SKM-1 (cell line): ENCODE results near the gene SMIM12.
"Not testable (repeated sequence)": the region's sequence is repeated elsewhere in the genome, so short reads cannot be mapped to it uniquely, and the experiment has no call there.

Source experiments
- DNase-seq: peaks from one replicate; lab custom pipeline; 2025; ENCODE audit not compliant: unreplicated experiment; lab: John Stamatoyannopoulos, UW

Gene SMIM12

DNA sequence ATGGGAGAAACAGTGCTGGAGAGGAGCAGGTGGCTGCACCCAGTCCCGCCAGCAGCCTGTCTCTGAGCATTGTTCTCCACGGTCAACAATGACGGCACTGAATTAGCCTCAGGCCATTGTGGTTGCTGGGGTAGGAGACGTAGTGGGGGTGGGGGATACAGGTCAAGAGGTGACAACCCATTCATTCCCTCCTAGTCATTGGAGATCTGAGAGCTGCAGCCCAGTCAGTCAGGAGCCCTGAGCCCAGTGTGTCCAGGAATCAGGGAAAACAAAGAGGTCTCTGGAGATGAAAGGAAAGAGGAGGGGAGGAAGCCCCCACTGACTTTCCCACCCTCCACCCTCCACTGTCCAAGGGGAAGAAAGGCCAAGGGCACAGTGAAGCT lies 15.3 kb downstream of the SMIM12 start:
- DNase-seq, result no peak

DNA sequence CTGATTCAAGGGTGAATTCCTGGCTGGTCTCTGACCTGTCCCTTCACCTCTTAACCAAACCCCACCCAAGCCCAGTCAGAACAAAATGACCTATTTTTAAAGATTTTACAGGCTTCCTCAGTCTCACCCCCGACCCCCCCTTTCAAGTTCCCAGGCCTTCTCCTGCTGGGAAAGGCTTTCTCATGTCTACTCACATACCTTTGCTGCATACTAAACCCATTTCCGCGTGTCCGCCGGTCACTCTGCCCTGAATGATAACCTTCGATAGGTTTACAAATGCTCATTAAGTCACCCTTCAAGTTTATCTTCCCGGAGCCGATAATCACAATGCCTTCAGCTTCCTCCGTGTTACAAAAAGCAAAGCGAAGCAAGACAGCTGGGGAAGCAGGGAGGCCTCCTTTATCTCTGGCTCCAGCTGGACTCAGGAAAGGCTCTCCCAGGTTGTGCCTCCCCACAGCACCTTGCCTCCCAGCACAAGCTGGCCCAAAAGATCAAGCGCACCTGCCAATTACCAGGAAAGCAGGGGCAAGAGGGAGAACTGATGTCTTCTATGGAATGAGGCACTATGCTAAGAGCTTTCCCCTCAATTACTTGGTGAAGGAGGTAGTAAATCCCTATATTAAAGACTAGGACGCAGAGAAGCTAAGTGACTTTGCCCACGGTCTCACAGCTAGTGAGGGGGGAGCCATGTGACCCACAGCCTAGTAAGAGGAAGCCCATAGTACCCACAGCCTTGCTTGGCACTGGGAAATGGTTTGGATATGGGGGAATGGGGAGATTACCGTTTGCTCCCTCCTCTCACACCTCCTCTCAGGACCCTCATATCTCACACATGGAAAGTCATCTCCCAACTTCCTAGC lies 15.9 kb downstream of the SMIM12 start:
- DNase-seq, result no peak

DNA sequence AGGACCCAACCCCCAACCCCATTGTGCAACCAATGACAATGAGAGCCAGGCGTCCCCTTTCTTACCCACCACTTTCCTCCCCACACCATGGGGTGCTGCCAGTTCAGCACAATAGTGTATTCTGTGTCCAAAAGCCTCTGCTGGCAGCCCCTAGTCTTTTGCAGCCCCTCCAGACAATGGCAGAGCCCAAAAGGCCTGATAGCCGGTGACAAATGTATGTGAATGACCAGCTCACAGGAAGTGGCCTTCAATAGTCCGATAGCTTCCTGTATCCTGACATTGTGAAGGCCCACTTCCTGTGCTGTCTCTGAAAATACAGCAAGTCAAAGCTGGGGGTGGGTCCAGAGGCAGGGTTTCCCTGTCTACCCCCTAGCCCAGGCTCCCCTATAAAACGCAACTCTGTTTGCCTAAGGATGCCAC lies 16.6 kb downstream of the SMIM12 start:
- DNase-seq, result no peak

DNA sequence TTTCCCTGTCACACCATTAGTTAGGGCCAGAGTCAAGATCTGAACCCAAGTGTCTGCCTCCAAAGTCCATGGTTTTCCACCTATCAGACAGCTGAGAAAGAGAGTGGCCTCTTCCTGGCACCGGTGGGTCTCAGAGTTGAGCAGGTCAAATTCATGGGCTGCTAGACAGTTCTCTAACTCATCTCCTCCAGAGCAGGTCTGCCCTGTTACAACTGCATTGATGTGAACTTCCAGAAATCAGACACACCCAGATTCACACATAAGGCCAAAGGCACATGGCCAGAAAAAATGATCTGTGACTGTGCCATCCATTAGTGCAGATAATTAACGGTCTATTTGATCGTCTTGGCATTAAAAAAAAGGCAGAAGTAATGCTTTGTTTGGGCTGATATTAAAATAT lies 17.5 kb downstream of the SMIM12 start:
- DNase-seq, result no peak

DNA sequence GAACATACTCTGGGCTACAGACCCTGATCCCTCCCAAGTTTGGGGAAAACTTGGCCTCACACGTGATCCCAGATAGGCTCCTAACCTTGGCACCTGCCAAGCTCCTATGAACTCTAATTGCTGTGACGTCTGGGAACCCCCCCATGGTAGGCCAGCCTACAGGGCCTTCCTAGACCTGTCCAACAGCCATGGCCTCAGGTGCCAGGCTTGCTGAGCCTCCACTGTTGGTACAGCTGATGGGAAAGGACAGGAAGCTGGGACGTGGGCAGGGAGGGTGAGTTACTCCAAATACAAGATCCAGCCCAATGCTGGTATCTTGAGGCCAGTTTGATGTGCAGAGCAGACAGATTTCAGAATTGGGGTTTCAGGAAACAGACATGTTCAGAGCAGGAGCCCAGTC lies 19.1 kb downstream of the SMIM12 start:
- DNase-seq, result no peak

DNA sequence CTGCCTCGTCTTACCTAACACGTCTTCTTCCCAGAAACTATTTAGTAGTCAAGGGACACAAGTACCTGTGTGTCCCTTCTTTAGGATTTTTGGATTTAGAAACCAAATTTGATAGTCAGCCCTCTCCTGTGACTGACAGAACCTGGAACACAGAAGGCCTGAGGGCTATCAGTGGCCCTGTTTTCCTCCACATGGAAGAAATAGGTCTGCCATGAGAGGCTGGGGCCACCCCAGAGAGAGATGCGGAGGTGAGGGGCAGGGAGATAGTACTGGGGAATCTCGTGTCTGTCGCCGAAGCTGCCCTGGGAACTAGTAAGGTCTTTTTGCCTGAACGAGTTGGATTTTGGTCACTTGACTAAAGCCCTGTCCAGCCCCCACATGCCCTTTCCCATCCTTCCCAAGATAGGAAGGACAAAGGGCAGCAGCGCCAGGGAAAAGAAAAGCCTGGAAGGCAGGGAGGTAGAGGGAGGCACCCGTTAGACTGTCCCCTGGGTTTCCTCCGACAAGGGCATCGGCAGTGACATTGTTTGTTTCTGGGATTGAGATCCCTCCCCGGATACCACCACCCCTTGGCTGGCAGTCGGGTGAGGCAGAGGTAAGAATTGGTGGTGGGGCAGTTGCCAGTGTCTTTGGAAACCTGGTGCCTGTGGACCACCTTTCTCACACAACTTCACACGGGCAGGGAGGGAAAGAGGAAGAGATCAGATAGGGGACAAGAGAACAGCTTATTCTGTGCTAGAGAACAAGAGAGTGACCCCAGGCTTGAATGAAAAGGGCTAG lies 19.8 kb downstream of the SMIM12 start:
- no peak for DNase-seq

DNA sequence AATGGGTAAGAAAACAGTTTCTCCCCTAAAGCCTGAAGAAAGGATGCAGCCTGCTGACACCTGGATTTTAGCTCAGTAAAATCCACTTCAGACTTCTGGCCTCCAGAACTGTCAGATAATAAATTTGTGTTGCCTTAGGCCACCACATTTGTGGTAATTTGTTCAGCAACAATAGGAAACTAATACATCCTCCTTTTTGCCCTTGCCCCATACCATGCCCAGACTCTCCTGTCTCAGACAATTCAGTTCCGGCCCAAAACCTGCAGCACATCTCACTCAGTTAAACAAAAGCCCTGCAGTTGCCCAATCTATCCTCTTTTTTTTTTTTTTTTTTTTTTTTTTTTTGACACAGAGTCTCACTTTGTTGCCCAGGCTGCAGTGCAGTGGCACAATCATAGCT lies 25.8 kb downstream of the SMIM12 start:
- no peak for DNase-seq

DNA sequence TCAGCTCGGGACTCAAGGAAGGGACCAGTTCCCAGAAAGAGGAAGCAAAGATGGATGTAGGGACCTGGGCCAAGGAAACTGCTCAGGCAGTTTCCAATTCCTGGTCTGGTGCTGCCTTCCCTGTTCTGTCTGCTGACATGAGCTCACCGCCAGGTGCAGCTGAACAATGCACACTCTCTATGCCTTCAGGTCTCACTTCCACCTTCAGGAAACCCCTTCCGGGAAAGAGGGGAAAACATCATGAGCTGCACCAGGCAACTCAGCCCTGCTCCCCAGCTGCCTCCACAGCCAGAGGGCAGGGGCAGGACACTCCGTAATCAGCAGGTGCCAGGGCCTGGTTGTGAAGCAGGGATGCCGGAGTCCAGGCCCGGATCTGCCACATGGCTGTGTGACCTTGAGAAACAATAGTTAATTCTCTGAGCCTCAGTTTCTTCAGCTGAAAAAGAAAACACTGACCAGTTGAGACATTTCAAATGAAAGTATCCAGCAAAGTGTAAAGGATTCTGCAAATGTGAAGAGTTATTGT lies 27.8 kb downstream of the SMIM12 start:
- no peak for DNase-seq

DNA sequence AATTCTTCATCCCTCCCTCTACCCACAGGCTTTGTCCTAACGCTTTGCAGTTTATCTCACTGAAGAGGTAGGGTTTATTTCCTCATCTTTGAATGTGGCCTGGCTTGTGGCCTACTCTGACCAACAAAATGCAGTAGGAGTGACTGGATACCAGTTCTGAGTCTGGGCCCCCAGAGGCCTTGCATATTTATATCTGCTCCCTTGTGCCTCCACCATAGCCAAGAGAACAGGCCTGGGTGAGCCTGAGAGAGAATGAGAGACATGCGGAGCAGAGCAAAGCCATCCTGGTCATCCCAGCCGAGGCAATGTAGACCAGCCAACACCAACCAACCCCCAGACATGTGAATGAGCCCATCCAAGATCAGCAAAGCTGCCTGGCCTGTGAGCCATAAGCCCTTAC lies 30.3 kb downstream of the SMIM12 start:
- no peak for DNase-seq

DNA sequence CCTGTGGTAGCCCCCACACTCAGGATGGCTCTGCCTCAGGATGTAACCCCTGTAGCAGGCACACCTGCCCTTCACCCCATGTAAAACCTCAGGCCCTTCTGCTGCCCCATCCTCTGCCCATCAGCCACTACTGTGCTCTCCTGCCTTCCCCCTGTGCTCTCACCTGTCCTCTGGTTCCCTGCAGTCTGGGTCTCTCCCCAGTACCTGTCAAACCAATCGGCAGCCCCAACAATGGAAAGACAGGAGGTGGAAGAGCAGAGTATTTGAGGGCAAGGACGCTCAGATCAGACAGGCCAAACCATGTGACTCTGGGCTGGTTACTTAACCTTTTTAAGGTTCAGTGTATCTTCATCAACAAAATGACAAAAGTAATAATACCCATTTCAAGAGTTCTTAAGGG lies 30.9 kb downstream of the SMIM12 start:
- no peak for DNase-seq

DNA sequence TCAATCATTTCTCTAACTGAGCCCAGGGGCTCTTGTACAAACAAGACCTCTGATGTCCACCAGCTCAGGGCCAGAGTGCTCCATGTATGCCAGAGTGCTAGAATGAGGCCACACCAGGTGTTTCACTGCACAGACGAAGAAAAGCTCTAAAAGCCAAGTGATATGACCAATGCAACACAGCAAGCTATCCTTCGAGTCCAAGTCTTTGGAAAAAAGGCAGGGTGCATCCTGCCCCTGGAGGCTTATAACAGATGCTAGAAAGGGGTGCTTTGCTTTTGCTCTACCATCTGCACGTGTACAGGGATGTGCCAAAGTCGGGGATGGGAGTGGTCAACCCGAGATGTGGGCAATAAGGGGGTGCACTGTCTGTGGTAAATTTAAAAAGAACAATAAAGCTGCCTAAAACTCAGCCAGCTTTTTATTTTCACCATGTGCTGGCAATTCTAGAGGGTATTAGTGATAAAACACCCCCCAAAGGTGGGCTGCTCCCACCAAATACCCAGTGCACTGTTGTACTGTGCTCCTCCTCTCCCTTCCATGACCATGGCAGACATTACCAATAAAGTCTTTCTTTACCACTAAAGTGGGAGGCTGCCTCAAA lies 32.1 kb downstream of the SMIM12 start:
- DNase-seq, result no peak

DNA sequence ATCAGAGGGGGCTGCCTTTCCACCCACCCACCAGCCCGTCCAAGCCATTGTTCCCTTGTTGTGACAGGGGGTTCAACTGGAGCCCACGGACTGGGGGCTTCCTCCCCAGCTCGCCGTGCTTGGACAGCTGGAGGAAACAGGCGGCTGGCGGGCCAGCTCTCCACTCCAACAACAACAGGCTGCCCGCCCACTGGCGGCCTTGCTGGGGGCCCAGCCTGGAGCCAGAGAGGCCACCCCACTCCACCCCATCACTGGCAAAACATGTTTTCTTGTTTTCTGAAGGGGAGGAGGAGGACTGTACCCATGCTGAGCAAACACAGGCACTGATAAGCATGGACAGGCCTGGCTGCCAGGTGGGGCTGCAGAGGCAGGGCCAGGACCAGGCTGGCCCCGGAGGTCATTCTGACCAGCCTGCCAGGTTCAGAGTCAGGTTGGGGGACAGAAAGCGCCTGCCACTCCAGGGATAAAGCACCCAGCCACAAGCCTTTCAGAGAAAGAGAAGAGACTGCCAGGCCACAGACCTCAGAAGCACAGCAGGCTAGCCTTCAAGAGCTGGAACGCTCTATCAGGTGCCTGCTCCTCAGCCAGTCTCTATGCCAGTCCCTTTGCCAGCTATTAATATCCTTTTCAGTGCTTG lies 34.0 kb downstream of the SMIM12 start:
- no peak for DNase-seq

DNA sequence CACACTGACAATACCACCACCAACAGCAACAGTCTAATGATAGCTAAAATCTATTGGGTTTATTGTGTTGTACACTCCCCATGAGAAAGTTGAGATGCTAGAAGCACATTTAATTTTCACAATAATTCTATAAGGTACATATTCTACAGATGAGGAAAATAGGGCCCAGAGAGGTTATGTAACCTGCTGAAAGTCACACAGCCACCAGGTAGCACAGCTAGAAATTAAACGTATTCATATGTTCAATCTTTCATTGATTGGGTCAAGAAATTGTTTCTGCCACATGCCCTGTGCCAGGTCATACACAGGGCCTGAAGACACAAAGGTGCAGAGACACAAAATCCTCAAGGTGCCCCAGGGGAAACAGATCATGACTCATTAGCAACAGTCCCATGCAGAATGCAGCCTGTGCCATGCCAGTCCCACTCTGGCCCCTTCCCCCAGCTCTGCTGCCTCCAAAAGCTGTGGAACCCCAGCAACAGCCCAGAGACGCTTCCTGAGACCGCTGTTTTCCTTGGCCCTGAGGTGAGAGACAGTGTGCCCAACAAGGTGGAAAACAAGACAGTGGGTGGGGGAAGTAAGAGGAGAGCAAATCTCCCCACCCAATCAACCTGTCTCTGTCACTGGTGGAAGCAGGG lies 34.6 kb downstream of the SMIM12 start:
- DNase-seq, result no peak

DNA sequence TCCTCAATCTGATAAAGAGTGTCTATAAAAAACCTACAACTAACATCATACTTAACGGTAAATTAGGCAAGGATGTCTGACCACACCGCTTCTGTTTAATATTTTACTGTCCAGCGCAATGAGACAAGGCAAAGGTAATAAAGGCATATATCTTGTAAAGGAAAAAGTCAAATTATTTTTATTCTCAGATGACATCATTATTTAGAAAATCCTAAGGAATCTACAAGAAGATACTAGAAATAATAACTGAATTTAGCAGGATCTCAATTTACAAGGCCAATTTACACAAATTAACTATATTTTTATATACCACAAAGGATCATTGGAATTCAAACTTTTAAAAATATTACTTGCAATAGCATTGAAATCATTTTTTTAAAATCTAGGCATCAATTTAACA lies 37.3 kb downstream of the SMIM12 start:
- DNase-seq, result no peak

DNA sequence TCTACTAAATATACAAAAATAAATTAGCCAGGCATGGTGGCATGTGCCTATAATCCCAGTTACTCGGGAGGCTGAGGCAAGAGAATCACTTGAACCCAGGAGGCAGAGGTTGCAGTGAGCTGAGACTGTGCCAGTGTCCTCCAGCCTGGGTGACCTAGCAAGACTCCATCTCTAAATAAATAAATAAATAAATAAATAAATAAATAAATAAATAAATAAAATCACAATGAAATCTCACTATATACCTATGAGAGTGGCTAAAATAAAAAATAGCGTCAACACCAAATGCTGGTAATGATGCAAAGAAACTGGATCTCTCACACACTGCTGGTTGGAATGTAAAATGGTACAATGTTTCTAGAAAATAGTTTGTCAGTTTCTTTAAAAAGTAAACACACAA lies 40.7 kb downstream of the SMIM12 start:
- not testable (repeated sequence) for DNase-seq

DNA sequence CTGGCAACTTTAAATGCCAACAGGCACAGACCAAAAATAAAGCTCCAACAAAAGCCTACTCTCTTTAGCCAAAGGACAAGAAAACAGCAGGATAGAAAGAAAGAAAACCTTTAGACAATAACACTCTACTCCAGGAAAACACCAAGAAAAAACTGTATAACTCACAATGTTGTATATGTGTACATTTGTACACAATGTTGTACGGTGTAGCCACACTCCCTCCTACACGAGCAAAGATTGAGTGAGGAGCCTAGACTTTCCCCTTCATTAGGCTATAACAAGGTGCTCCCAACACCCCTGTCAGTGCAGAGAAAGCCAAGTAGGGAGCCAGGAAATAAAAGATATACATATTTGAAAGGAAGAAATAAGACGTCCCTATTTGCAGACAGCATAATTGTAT lies 42.8 kb downstream of the SMIM12 start:
- DNase-seq, result no peak

DNA sequence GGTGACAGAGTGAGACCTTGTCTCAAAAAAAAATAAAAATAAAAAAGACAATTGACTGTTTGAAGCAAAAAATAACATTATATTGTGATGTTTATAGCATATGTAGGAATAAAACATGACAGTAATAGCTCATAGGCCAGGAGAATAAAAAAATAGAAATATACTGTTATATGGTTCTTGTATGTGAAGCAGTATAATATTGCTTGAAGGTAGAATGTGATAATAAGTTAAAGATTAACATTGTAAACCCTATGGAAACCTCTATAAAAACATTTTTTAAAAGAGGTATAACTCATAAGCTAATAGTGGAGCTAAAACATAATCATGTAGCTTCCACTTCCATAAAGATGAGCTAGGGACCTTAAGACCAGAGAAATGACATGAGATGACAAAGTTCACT lies 43.2 kb downstream of the SMIM12 start:
- DNase-seq, result no peak

DNA sequence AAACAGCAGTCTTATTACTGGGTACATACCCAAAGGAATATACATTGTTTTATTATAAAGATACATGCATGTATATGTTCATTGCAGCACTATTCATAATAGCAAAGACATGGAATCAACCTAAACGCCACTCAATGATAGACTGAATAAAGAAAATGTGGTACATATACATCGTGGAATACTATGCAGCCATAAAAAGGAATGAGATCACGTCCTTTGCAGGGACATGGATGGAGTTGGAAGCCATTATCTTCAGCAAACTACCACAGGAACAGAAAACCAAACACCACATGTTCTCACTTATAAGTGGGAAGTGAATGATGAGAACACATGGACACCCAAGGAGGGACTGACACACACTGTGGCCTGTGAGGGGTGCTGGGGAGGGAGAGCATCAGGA lies 48.8 kb downstream of the SMIM12 start:
- not testable (repeated sequence) for DNase-seq

DNA sequence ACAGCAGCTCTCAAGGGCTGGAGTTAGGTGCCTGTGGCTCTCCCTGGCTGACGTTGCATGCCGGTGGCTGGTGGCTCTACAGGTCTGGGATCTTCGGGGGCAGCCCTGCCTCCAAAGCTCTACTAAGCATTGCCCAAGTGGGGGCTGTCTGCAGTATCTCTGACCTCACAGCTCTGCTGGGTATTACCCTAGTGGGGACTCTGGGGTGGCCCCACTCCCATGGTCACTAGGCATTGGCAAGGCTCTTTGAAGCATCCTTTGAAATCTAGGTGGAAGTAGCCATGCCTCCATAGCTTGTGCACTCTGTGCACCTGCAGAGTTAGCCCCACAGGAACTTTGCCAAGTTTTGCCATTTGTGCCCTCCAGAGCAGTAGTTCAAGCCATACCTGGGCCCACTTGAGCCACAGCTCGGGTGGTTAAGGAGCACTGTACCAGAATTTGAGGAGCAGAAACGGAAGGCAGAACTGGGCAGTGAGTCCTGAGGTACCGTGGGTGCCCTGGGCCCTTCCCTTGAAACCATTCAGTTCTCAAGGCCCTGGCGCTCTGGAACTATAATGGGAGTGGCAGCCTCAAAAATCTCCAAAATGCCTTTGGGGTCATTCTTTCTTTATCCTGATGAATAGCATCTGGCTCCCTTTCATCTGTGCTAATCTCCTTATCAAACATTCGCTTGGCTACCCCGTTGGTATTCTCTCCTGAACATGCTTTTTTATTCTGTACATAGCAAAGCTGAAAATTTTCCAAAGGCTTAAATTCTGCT lies 51.3 kb downstream of the SMIM12 start:
- DNase-seq, result no peak

DNA sequence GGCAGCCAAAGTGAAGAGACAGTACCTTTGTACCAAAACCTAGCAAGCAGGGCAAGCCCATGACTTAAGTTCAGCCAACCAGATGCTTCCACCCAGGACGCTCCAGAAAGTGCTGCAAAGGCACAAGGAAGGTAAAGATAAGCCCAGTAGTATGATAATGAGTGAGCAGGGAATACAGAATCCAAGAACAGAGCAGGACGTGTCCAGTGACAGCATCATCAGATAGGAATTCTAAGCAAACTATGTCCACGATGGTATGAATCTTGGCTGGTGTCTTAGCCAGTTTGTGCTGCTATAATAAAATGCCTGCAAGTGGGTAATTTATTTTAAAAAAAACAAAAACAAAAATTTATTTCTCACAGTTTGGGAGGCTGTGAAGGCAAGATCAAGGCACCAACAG lies 53.2 kb downstream of the SMIM12 start:
- DNase-seq, result no peak
